ENCODE measurements around the gene ZNF343. TPM values are rescaled to one million over a fixed set of nuclear protein-coding genes. Genes with fewer than 3 reads are reported as not detected.

Gene ZNF343
- total RNA-seq, 4 donors from 2014 or later, result 11.0 to 16.3 (median 14.2) TPM

DNA sequence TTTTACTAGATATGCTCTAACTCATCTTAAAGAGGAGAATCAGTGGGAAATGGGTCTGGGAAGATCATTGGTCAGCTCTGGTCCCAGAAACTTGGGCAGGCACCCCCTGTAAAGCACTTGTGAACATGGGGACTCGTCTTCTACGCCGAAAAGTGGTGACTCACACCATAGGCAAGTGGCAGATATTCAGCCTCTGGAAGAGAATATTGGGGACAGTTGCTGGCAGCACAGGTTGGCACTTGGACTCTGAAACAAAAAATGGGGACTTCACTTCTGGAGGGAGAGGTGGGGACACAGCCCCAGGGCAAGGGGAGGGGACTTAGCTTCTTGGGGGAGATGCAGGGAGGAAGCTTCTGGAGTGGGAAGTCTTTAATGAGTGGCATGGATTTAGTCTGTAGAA, 11.9 kb upstream of the ZNF343 start:
- H3K27me3 ChIP-seq, result no peaks in the 10 kb centered on the region
- no peak for DNase-seq
- no peak overlapping the region for H3K4me3 ChIP-seq (replicated peaks in 1 of 3)
- WGBS, 2 donors, result 88 to 95% methylated on average over 3 of the region's 3 CpGs
- H3K36me3 ChIP-seq, result no peaks in the 10 kb centered on the region
- H3K27ac ChIP-seq, result no peak overlapping the region
- intact Hi-C loops (cut with DNase I), result no loop called here
- peaks cover 6 to 9% of the 10 kb centered on the region in 2 donors for H3K4me1 ChIP-seq
- no peak for TF ChIP-seq POLR2A (IDR thresholded peaks at IDR 0.05)
- TF ChIP-seq, protein P1, sequence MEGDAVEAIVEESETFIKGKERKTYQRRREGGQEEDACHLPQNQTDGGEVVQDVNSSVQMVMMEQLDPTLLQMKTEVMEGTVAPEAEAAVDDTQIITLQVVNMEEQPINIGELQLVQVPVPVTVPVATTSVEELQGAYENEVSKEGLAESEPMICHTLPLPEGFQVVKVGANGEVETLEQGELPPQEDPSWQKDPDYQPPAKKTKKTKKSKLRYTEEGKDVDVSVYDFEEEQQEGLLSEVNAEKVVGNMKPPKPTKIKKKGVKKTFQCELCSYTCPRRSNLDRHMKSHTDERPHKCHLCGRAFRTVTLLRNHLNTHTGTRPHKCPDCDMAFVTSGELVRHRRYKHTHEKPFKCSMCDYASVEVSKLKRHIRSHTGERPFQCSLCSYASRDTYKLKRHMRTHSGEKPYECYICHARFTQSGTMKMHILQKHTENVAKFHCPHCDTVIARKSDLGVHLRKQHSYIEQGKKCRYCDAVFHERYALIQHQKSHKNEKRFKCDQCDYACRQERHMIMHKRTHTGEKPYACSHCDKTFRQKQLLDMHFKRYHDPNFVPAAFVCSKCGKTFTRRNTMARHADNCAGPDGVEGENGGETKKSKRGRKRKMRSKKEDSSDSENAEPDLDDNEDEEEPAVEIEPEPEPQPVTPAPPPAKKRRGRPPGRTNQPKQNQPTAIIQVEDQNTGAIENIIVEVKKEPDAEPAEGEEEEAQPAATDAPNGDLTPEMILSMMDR (IDR thresholded peaks at IDR 0.05), result no peak
- no peaks in the 10 kb centered on the region for H3K9me3 ChIP-seq

DNA sequence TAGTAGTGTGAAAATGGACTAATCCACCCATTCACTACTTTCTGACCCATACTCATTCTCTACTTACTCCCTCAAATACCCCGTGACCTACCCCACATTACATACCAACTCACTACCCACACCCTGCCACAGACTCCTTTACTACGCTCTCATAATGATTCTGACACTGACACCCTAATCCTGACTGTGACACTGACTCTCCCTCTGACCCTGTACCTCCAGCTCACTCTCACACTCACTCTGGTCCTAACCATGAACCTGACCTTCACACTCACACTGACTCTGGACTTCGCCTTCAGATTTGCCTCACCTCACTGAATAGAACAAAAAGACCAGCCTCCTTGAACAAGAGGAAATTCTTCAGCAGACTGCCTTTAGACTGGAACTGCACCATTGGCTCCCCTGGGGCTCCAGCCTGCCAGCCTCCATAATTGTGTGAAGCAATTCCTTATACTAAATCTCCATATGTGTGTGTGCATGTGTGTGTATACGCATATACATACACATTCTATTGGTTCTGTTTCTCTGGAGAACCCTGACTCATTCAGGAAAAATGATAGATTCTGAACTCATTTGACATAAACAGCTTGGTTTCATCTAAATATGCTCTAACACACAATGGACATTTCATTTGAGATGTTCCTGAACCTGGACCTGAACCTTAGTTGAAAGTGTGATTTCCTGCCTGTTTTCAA, 10.5 kb upstream of the ZNF343 start:
- H3K27ac ChIP-seq, result no peak overlapping the region
- intact Hi-C loops (cut with DNase I), result no loop called here
- H3K27me3 ChIP-seq, result no peaks in the 10 kb centered on the region
- H3K4me1 ChIP-seq, result peaks cover 3 to 8% of the 10 kb centered on the region in 2 donors
- H3K4me3 ChIP-seq (replicated peaks in 1 of 3), result no peak overlapping the region
- no peak for DNase-seq
- H3K36me3 ChIP-seq, result no peaks in the 10 kb centered on the region
- TF ChIP-seq, protein P1 (IDR thresholded peaks at IDR 0.05), result no peak
- TF ChIP-seq POLR2A (IDR thresholded peaks at IDR 0.05), result no peak
- no peaks in the 10 kb centered on the region for H3K9me3 ChIP-seq
- 93 to 95% methylated on average over 4 of the region's 4 CpGs for WGBS, 2 donors

DNA sequence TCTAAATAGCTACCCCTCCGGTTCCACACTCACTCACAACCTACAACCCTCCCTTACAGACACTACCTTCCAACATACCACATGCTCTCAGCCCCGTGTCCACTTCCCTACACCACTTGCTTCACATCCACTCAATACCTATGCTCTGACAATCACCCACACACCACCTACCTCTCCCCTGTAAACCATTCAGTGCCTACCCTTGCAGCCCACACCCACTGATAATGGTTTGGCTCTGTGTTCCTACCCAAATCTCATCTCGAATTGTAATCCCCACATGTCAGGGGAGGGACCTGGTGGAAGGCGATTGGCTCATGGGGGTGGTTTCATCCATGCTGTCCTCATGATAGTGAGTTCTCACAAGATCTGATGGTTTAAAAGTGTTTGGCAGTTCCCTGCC, 9.8 kb upstream of the ZNF343 start:
- WGBS, 2 donors, result 53 to 57% methylated on average over 4 of the region's 4 CpGs
- intact Hi-C loops (cut with DNase I), result no loop called here

DNA sequence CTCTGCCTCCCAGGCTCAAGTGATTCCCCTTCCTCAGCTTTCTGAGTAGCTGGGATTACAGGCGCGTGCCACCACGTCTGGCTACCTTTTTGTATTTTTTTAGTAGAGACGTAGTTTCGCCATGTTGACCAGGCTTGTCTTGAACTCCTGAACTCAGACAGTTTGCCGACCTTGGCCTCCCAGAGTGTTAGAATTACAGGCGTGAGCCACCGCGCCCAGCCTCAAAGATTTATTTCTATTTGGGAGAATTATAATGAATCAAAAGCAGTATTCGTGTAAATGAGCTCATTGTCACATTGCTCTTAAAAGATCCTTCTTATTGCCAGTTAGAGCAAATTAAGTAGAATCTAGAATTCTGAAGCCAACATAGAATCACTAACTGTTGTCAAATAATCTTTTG, 9.4 kb upstream of the ZNF343 start:
- intact Hi-C loops (cut with DNase I), result no loop called here
- WGBS, 2 donors, result 74 to 82% methylated on average over 10 of the region's 10 CpGs
- DNase-seq, result no peak

More for the DNA sequence above, 9.8 kb upstream of the ZNF343 start:
- H3K27ac ChIP-seq, result no peak overlapping the region
- peak; percentile 35 to 57 for DNase-seq
- TF ChIP-seq POLR2A (IDR thresholded peaks at IDR 0.05), result no peak
- TF ChIP-seq, protein P1 (IDR thresholded peaks at IDR 0.05), result no peak
- H3K4me3 ChIP-seq (replicated peaks in 1 of 3), result no peak overlapping the region
- no peaks in the 10 kb centered on the region for H3K36me3 ChIP-seq
- no peaks in the 10 kb centered on the region for H3K27me3 ChIP-seq
- H3K9me3 ChIP-seq, result no peaks in the 10 kb centered on the region
- peaks cover 0 to 4% of the 10 kb centered on the region in 2 donors for H3K4me1 ChIP-seq

DNA sequence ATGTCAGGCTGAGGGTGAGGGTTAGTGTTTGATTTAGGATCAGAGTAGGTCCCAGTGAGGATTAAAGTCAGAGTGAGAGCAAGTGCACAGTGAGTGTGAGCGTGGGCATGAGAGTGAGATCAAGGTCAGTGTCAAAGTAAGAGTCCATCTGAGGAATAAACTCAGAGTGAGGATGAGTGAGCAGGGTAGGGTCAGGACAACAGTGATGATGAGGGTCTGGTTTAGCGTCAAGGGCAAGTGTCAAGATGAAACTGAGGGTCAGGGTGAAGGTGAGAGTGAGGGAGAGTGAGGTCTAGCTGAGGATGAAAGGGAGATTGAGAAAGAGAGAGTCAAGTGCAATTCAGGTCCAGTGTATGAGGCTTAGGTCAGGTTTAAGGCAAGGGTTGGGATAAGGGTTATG, 7.7 kb upstream of the ZNF343 start:
- intact Hi-C loops (cut with DNase I), result no loop called here
- DNase-seq, result no peak
- WGBS, 2 donors, result 78 to 79% methylated on average over 2 of the region's 2 CpGs

More for the DNA sequence above, 9.4 kb upstream of the ZNF343 start:
- Histone ChIP-seq H3K27me3 (no peaks in the 10 kb centered on the region), H3K27ac (no peak overlapping the region), H3K4me3 (replicated peaks in 1 of 3) (no peak overlapping the region), H3K36me3 (no peaks in the 10 kb centered on the region), H3K4me1 (peaks cover 0 to 4% of the 10 kb centered on the region in 2 donors), H3K9me3 (no peaks in the 10 kb centered on the region)
- TF ChIP-seq, protein P1 (IDR thresholded peaks at IDR 0.05), result no peak
- TF ChIP-seq POLR2A (IDR thresholded peaks at IDR 0.05), result no peak

More for the DNA sequence above, 7.7 kb upstream of the ZNF343 start:
- Histone ChIP-seq H3K27me3 (no peaks in the 10 kb centered on the region), H3K36me3 (no peaks in the 10 kb centered on the region), H3K9me3 (no peaks in the 10 kb centered on the region), H3K4me1 (peaks cover 0 to 4% of the 10 kb centered on the region in 2 donors), H3K4me3 (replicated peaks in 1 of 3) (no peak overlapping the region), H3K27ac (no peak overlapping the region)
- TF ChIP-seq POLR2A (IDR thresholded peaks at IDR 0.05), result no peak
- TF ChIP-seq, protein P1 (IDR thresholded peaks at IDR 0.05), result no peak

All from thyroid gland (tissue), 4 donors.